Measurements from ENCODE around the gene C20orf144. TPM values are rescaled to one million over a fixed set of nuclear protein-coding genes. Genes with fewer than 3 reads are reported as not detected.

The C20orf144 gene
- total and polyA plus RNA-seq, 2 experiments from 2014 or later: 0.26 to 0.66 TPM

GRCh38 chr20:33644313-33645071 is 17.6 kb upstream of the C20orf144 start:
- ATAC-seq: no peak
- DNase-seq (ENCODE audit: low spot score): no peak
- Mint-ChIP-seq H3K27me3 (ENCODE audit: insufficient read depth, low read depth, poor library complexity) (peaks cover 3% of the 10 kb centered on the region), H3K4me1 (peaks cover 5% of the 10 kb centered on the region; the same call in 2 of the 3 replicates), H3K36me3 (ENCODE audit: low read depth) (peaks cover 19% of the 10 kb centered on the region), H3K9me3 (no peaks in the 10 kb centered on the region), H3K4me3 (no peak overlapping the region), H3K27ac (no peak overlapping the region)
- Histone ChIP-seq H3K4me1 (ENCODE audit: insufficient read depth) (no peaks in the 10 kb centered on the region; the same call in 1 of the 2 replicates), H3K27ac (ENCODE audit: low read depth) (no peak overlapping the region), H3K27me3 (ENCODE audit: insufficient read depth) (no peaks in the 10 kb centered on the region), H3K9me2 (ENCODE audit: insufficient read depth) (no peaks in the 10 kb centered on the region), H2AFZ (no peak overlapping the region), H3K36me3 (ENCODE audit: insufficient read depth) (no peaks in the 10 kb centered on the region), H3K4me3 (no peak overlapping the region), H3K4me2 (no peak overlapping the region), H3F3A (replicated peaks; ENCODE audit: low read depth) (no peaks in the 10 kb centered on the region), H4K20me1 (replicated peaks; ENCODE audit: insufficient read depth) (peaks cover 3% of the 10 kb centered on the region; the same call in 1 of the 2 replicates), H3K79me2 (replicated peaks; ENCODE audit: insufficient read depth) (no peaks in the 10 kb centered on the region)
- no peak for TF ChIP-seq ZNF462 (CRISPR knock-in tag; IDR thresholded peaks at IDR 0.05)
- no peak for TF ChIP-seq ETS1 (IDR thresholded peaks at IDR 0.05)
- TF ChIP-seq NANOG (IDR thresholded peaks at IDR 0.05; ENCODE audit: borderline replicate concordance): no peak
- no peak for TF ChIP-seq EZH2 (IDR thresholded peaks at IDR 0.05; ENCODE audit: low read depth, unreplicated experiment)
- no peak for TF ChIP-seq JUNB (IDR thresholded peaks at IDR 0.05; ENCODE audit: unreplicated experiment)
- TF ChIP-seq STAT1 (IDR thresholded peaks at IDR 0.05; ENCODE audit: unreplicated experiment): no peak
